ENCODE data around the gene CLDN24. TPM values are rescaled to one million over a fixed set of nuclear protein-coding genes. Genes with fewer than 3 reads are reported as not detected.

The CLDN24 gene
- total RNA-seq, 1 experiment from 2014 or later = not detected

DNA sequence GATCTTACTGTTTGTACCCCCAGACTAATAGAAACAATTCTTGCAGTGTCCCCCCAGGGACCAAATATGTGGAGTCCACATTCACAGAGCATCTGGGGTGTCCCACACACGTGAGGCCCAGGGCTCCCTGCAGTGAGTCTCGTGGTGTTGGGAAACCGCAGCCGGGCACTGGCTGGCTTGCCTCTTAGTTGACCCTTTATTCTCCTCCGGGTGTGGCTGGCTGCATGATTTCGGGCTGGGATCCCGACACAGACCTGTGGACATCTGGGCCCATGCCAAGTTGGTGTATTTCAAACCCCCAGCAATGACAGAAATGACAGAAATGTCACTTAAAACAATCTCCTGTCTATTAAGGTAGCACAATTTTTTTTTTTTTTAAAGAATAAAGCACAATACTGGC, 15.6 kb upstream of the CLDN24 start:
- no peak overlapping the region for H3K27ac Mint-ChIP-seq
- TF ChIP-seq, protein P1, sequence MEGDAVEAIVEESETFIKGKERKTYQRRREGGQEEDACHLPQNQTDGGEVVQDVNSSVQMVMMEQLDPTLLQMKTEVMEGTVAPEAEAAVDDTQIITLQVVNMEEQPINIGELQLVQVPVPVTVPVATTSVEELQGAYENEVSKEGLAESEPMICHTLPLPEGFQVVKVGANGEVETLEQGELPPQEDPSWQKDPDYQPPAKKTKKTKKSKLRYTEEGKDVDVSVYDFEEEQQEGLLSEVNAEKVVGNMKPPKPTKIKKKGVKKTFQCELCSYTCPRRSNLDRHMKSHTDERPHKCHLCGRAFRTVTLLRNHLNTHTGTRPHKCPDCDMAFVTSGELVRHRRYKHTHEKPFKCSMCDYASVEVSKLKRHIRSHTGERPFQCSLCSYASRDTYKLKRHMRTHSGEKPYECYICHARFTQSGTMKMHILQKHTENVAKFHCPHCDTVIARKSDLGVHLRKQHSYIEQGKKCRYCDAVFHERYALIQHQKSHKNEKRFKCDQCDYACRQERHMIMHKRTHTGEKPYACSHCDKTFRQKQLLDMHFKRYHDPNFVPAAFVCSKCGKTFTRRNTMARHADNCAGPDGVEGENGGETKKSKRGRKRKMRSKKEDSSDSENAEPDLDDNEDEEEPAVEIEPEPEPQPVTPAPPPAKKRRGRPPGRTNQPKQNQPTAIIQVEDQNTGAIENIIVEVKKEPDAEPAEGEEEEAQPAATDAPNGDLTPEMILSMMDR (conservative IDR thresholded peaks at IDR 0.05) = no peak
- H3K27ac ChIP-seq (ENCODE audit: insufficient read length, low read depth, low read length) = no peak overlapping the region
- H2BK120ac ChIP-seq (ENCODE audit: low read depth, low read length, poor library complexity, severe bottlenecking) = no peak overlapping the region
- H2AK5ac ChIP-seq (ENCODE audit: insufficient read length, low read length) = no peak overlapping the region
- no peaks in the 10 kb centered on the region for H3K27me3 ChIP-seq (ENCODE audit: insufficient read depth, low read length)
- no peak overlapping the region for H3K56ac ChIP-seq (ENCODE audit: insufficient read length, low read depth, low read length)
- no peaks in the 10 kb centered on the region for H4K20me1 ChIP-seq (ENCODE audit: control insufficient read depth, insufficient read depth, insufficient read length)
- H4K5ac ChIP-seq (ENCODE audit: insufficient read length, low read depth, low read length) = no peak overlapping the region
- no peaks in the 10 kb centered on the region for H3K23me2 ChIP-seq (ENCODE audit: insufficient read length, low read depth, low read length, poor library complexity, severe bottlenecking)
- no peaks in the 10 kb centered on the region for H3K79me2 ChIP-seq (ENCODE audit: insufficient read depth, low read length)
- H3K14ac ChIP-seq (ENCODE audit: insufficient read depth, low read length) = no peak overlapping the region
- no peak for DNase-seq
- no peaks in the 10 kb centered on the region for H3K9me3 ChIP-seq (ENCODE audit: control insufficient read depth, low read depth, low read length)
- H3K9ac ChIP-seq (ENCODE audit: extremely low read depth, insufficient read length, low read length) = no peak overlapping the region
- H3K4ac ChIP-seq (ENCODE audit: low read depth, low read length) = no peak overlapping the region
- no peaks in the 10 kb centered on the region for H3K79me1 ChIP-seq (ENCODE audit: insufficient read depth, low read depth, low read length, poor library complexity, severe bottlenecking)
- H2BK20ac ChIP-seq (ENCODE audit: low read depth, low read length, poor library complexity, severe bottlenecking) = no peak overlapping the region
- peaks cover 0 to 4% of the 10 kb centered on the region in 2 experiments; a peak in 1 of 4 replicates for H3K4me1 Mint-ChIP-seq
- no peak overlapping the region for H3K18ac ChIP-seq (ENCODE audit: insufficient read length, low read depth, low read length)
- H3K4me1 ChIP-seq (ENCODE audit: insufficient read depth, low read length) = no peaks in the 10 kb centered on the region
- no CpG with 5 or more reads among the region's 7 CpGs for WGBS (ENCODE audit: extremely low coverage, insufficient read length, low lambda C conversion rate)
- H2AFZ ChIP-seq (ENCODE audit: low read length) = no peak overlapping the region
- no peaks in the 10 kb centered on the region; a peak in 1 of 7 replicates for H3K36me3 Mint-ChIP-seq (ENCODE audit: insufficient read depth in 1 of 3, low read depth in 3 of 3)
- H3K27me3 Mint-ChIP-seq (ENCODE audit: low read depth) = peaks cover 3% of the 10 kb centered on the region
- H3K23ac ChIP-seq (ENCODE audit: insufficient read length, low read depth, low read length) = no peak overlapping the region
- no peak overlapping the region for H4K8ac ChIP-seq (replicated peaks; ENCODE audit: insufficient read length, low read depth, low read length)
- H2BK12ac ChIP-seq (ENCODE audit: insufficient read length, low read depth, low read length) = no peak overlapping the region
- H3K9me3 Mint-ChIP-seq = no peaks in the 10 kb centered on the region; a peak in 1 of 5 replicates
- H2BK15ac ChIP-seq (ENCODE audit: low read depth, low read length) = no peak overlapping the region
- H4K91ac ChIP-seq (ENCODE audit: insufficient read length, low read depth, low read length) = no peak overlapping the region
- H3T11ph ChIP-seq (ENCODE audit: low read length) = no peak overlapping the region
- H3K4me2 ChIP-seq (ENCODE audit: insufficient read depth, insufficient read length, low read length) = no peak overlapping the region
- no peak overlapping the region for H3K4me3 Mint-ChIP-seq
- H2BK5ac ChIP-seq (ENCODE audit: insufficient read length, low read length) = no peak overlapping the region
